ENCODE measurements around the gene ZCCHC17.

ZCCHC17 gene

GRCh38 chr1:31302709-31303441, 6.0 kb downstream of the ZCCHC17 start:
- DNase-seq (ENCODE audit: low read depth in 2 of 3, low spot score in 1 of 3) = no peak

- no peak for DNase-seq (ENCODE audit: low read depth in 2 of 3, low spot score in 1 of 3)
These were observed 9.4 kb downstream of the ZCCHC17 start for GRCh38 chr1:31306278-31306677.

GRCh38 chr1:31308036-31308435, 11.2 kb downstream of the ZCCHC17 start:
- DNase-seq (ENCODE audit: low read depth in 2 of 3, low spot score in 1 of 3) = no peak

- no peak for DNase-seq (ENCODE audit: low read depth in 2 of 3, low spot score in 1 of 3)
These were observed 13.4 kb downstream of the ZCCHC17 start for GRCh38 chr1:31310198-31310597.

- DNase-seq (ENCODE audit: low read depth in 2 of 3, low spot score in 1 of 3) = no peak
These were observed 19.1 kb downstream of the ZCCHC17 start for GRCh38 chr1:31315902-31316301.

GRCh38 chr1:31318146-31318545, 21.3 kb downstream of the ZCCHC17 start:
- DNase-seq (ENCODE audit: low read depth in 2 of 3, low spot score in 1 of 3) = no peak

- DNase-seq (ENCODE audit: low read depth in 2 of 3, low spot score in 1 of 3) = no peak
These were observed 27.3 kb downstream of the ZCCHC17 start for GRCh38 chr1:31324093-31324492.

- no peak for DNase-seq (ENCODE audit: low read depth in 2 of 3, low spot score in 1 of 3)
These were observed 28.2 kb downstream of the ZCCHC17 start for GRCh38 chr1:31324992-31325391.

GRCh38 chr1:31326461-31326860, 29.6 kb downstream of the ZCCHC17 start:
- DNase-seq (ENCODE audit: low read depth in 2 of 3, low spot score in 1 of 3) = no peak

- DNase-seq (ENCODE audit: low read depth in 2 of 3, low spot score in 1 of 3) = no peak
These were observed 30.5 kb downstream of the ZCCHC17 start for GRCh38 chr1:31327381-31327780.

GRCh38 chr1:31335007-31335406, 38.2 kb downstream of the ZCCHC17 start:
- no peak for DNase-seq (ENCODE audit: low read depth in 2 of 3, low spot score in 1 of 3)

- no peak for DNase-seq (ENCODE audit: low read depth in 2 of 3, low spot score in 1 of 3)
These were observed 40.0 kb downstream of the ZCCHC17 start for GRCh38 chr1:31336687-31337467.

GRCh38 chr1:31344503-31344902, 47.7 kb downstream of the ZCCHC17 start:
- no peak for DNase-seq (ENCODE audit: low read depth in 2 of 3, low spot score in 1 of 3)

- no peak for DNase-seq (ENCODE audit: low read depth in 2 of 3, low spot score in 1 of 3)
These were observed 48.8 kb downstream of the ZCCHC17 start for GRCh38 chr1:31345635-31346034.

- DNase-seq (ENCODE audit: low read depth in 2 of 3, low spot score in 1 of 3) = no peak
These were observed 50.0 kb downstream of the ZCCHC17 start for GRCh38 chr1:31346785-31347184.

GRCh38 chr1:31348449-31348848, 51.6 kb downstream of the ZCCHC17 start:
- no peak for DNase-seq (ENCODE audit: low read depth in 2 of 3, low spot score in 1 of 3)

- DNase-seq (ENCODE audit: low read depth in 2 of 3, low spot score in 1 of 3) = no peak
These were observed 57.5 kb downstream of the ZCCHC17 start for GRCh38 chr1:31354283-31354682.

- no peak for DNase-seq (ENCODE audit: low read depth in 2 of 3, low spot score in 1 of 3)
These were observed 59.6 kb downstream of the ZCCHC17 start for GRCh38 chr1:31356427-31356826.

GRCh38 chr1:31361607-31362006, 64.8 kb downstream of the ZCCHC17 start:
- no peak for DNase-seq (ENCODE audit: low read depth in 2 of 3, low spot score in 1 of 3)

GRCh38 chr1:31362032-31362431, 65.2 kb downstream of the ZCCHC17 start:
- no peak for DNase-seq (ENCODE audit: low read depth in 2 of 3, low spot score in 1 of 3)

- no peak for DNase-seq (ENCODE audit: low read depth in 2 of 3, low spot score in 1 of 3)
These were observed 67.9 kb downstream of the ZCCHC17 start for GRCh38 chr1:31364561-31365250.

GRCh38 chr1:31366796-31367195, 70.0 kb downstream of the ZCCHC17 start:
- DNase-seq (ENCODE audit: low read depth in 2 of 3, low spot score in 1 of 3) = no peak
